ENCODE data around the gene MCF2L2.

DNA sequence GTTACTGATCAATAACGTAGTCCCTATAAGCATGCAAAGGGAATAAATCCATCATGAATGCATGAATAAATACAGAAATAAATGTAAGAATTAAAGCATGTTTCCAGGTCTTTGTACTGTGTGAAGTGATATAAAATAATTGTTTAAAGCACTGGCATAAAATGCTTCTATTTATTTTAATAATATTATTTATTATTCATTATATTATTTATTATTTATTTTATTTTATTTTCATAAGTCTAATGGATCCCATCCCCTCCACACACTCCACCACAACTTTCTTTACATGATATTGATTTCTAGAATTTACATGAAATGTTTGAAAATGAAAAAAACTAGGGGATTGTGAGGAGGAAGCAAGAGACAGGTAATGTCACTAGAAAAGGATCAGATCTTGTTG lies 73.5 kb downstream of the MCF2L2 start:
- TF ChIP-seq, protein P1, sequence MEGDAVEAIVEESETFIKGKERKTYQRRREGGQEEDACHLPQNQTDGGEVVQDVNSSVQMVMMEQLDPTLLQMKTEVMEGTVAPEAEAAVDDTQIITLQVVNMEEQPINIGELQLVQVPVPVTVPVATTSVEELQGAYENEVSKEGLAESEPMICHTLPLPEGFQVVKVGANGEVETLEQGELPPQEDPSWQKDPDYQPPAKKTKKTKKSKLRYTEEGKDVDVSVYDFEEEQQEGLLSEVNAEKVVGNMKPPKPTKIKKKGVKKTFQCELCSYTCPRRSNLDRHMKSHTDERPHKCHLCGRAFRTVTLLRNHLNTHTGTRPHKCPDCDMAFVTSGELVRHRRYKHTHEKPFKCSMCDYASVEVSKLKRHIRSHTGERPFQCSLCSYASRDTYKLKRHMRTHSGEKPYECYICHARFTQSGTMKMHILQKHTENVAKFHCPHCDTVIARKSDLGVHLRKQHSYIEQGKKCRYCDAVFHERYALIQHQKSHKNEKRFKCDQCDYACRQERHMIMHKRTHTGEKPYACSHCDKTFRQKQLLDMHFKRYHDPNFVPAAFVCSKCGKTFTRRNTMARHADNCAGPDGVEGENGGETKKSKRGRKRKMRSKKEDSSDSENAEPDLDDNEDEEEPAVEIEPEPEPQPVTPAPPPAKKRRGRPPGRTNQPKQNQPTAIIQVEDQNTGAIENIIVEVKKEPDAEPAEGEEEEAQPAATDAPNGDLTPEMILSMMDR (IDR thresholded peaks at IDR 0.05): no peak
- no peak for TF ChIP-seq POLR2A (IDR thresholded peaks at IDR 0.05)
